OCI-LY3 (cell line): Measurements from ENCODE around the gene ATP8B3.

Experiments
- H2AFZ ChIP-seq: fragments of 200-600, 300-600 bp; shearing (Covaris generic); 2 replicates; pipeline ENCODE4 v1.6.0; 2014; ENCODE audit warnings: antibody characterized with exemption, low read depth, low read length
- H3K27ac ChIP-seq: fragments of 200-600, 300-600 bp; sonication (generic); 2 replicates; pipeline ENCODE4 v1.5.1; 2014; ENCODE audit warnings: mild to moderate bottlenecking, low read length, moderate library complexity, mixed read lengths
- H3K27me3 ChIP-seq: fragments of 200-600, 300-600 bp; sonication (generic); 2 replicates; pipeline ENCODE4 v1.6.1; 2014; ENCODE audit warnings: low read depth, low read length, mixed read lengths
- H3K36me3 ChIP-seq: fragments of 200-600, 300-600 bp; sonication (generic); replicated peaks from 2 replicates; pipeline ENCODE3; 2014; ENCODE audit warnings: low read depth, low read length, mixed read lengths
- H3K4me1 ChIP-seq: fragments of 300-600, 200-600 bp; sonication (generic); 2 replicates; pipeline ENCODE4 v1.6.1; 2014; ENCODE audit warnings: low read length, mixed read lengths
- H3K4me2 ChIP-seq: fragments of 200-600, 300-600 bp; sonication (generic); 2 replicates; pipeline ENCODE4 v1.6.1; 2014; ENCODE audit warnings: low read length, mixed read lengths
- H3K4me3 ChIP-seq: fragments of 300-600, 200-600 bp; sonication (generic); 2 replicates; pipeline ENCODE4 v1.5.1; 2014; ENCODE audit warnings: antibody characterized with exemption, mild to moderate bottlenecking, low read length, moderate library complexity
- H3K79me2 ChIP-seq: fragments of 300-600, 200-600 bp; shearing (Covaris generic); 2 replicates; pipeline ENCODE4 v1.6.1; 2014; ENCODE audit warnings: mild to moderate bottlenecking, low read length, mixed read lengths
- H3K9ac ChIP-seq: fragments of 300-600, 200-600 bp; shearing (Covaris generic); 2 replicates; pipeline ENCODE4 v1.6.0; 2014; ENCODE audit warnings: mild to moderate bottlenecking, low read length, moderate library complexity
- H3K9me3 ChIP-seq: fragments of 200-600, 300-600 bp; shearing (Covaris generic); 2 replicates; pipeline ENCODE4 v1.6.1; 2014; ENCODE audit warnings: low read length, mixed read lengths; ENCODE audit not compliant: insufficient read depth
- H4K20me1 ChIP-seq: fragments of 200-600, 300-600 bp; sonication (generic); 2 replicates; pipeline ENCODE4 v1.6.1; 2016; ENCODE audit warnings: low read length, mixed read lengths; ENCODE audit not compliant: insufficient read depth
- CTCF ChIP-seq: fragments of 200-600, 300-600 bp; sonication (generic); IDR thresholded peaks from 2 replicates; pipeline ENCODE4 v1.5.1; 2014; ENCODE audit warnings: antibody characterized with exemption, low read length, low read depth
- EZH2phosphoT487 ChIP-seq: fragments of 200-600 bp; shearing (Covaris generic); IDR thresholded peaks from 2 replicates; pipeline ENCODE4 v1.6.1; 2018; ENCODE audit warnings: antibody characterized with exemption, mixed run types, low read depth

Gene ATP8B3

GRCh38 chr19:1752757-1753728 is 59.0 kb downstream of the ATP8B3 start, which contains the start of gene ONECUT3:
Gene ONECUT3 (plus strand): TSS chr19:1753506. CDS start chr19:1753663, 157 bp downstream.
- Histone ChIP-seq H3K4me2 (peak within 1 kb of the TSS; percentile 75), H3K79me2 (no peaks in the 10 kb centered on the region), H3K4me3 (peak within 1 kb of the TSS; percentile 51; the same call in 1 of the 2 replicates), H3K4me1 (peaks cover 17% of the 10 kb centered on the region), H3K36me3 (no peaks in the 10 kb centered on the region), H3K27ac (no peak within 1 kb of the TSS), H3K27me3 (peaks cover 10% of the 10 kb centered on the region; the same call in 1 of the 2 replicates), H2AFZ (no peak within 1 kb of the TSS), H3K9ac (no peak within 1 kb of the TSS), H3K9me3 (no peaks in the 10 kb centered on the region), H4K20me1 (no peaks in the 10 kb centered on the region)
- TF ChIP-seq EZH2phosphoT487 (no peak), CTCF (no peak)

GRCh38 chr19:1752009-1752756 is 59.9 kb downstream of the ATP8B3 start:
- Histone ChIP-seq H3K4me1 (peaks cover 23% of the 10 kb centered on the region), H3K9me3 (no peaks in the 10 kb centered on the region), H3K27ac (no peak overlapping the region), H3K27me3 (peaks cover 10% of the 10 kb centered on the region; the same call in 1 of the 2 replicates), H3K36me3 (no peaks in the 10 kb centered on the region), H3K4me2 (peak overlapping the region; percentile 75), H4K20me1 (no peaks in the 10 kb centered on the region), H3K9ac (peak overlapping the region; percentile 39; the same call in 1 of the 2 replicates), H3K4me3 (peak overlapping the region; percentile 51), H2AFZ (peak overlapping the region; percentile 79; the same call in 1 of the 2 replicates), H3K79me2 (no peaks in the 10 kb centered on the region)
- TF ChIP-seq CTCF (no peak), EZH2phosphoT487 (no peak)

- Histone ChIP-seq H3K79me2 (no peaks in the 10 kb centered on the region), H3K4me1 (peaks cover 23% of the 10 kb centered on the region), H3K27ac (no peak overlapping the region), H3K9ac (peak overlapping the region; percentile 39; the same call in 1 of the 2 replicates), H3K4me3 (peak overlapping the region; percentile 51), H2AFZ (peak overlapping the region; percentile 79; the same call in 1 of the 2 replicates), H3K27me3 (peaks cover 10% of the 10 kb centered on the region; the same call in 1 of the 2 replicates), H3K36me3 (no peaks in the 10 kb centered on the region), H3K9me3 (no peaks in the 10 kb centered on the region), H3K4me2 (peak overlapping the region; percentile 75), H4K20me1 (no peaks in the 10 kb centered on the region)
- no peak for TF ChIP-seq EZH2phosphoT487
- TF ChIP-seq CTCF = no peak
These were observed 60.6 kb downstream of the ATP8B3 start for GRCh38 chr19:1751367-1752008.
